Measurements from ENCODE around the gene SLC44A4.

GRCh38 chr6:31836047-31836473 lies 42.7 kb downstream of the SLC44A4 start:
- TF ChIP-seq, protein P1, sequence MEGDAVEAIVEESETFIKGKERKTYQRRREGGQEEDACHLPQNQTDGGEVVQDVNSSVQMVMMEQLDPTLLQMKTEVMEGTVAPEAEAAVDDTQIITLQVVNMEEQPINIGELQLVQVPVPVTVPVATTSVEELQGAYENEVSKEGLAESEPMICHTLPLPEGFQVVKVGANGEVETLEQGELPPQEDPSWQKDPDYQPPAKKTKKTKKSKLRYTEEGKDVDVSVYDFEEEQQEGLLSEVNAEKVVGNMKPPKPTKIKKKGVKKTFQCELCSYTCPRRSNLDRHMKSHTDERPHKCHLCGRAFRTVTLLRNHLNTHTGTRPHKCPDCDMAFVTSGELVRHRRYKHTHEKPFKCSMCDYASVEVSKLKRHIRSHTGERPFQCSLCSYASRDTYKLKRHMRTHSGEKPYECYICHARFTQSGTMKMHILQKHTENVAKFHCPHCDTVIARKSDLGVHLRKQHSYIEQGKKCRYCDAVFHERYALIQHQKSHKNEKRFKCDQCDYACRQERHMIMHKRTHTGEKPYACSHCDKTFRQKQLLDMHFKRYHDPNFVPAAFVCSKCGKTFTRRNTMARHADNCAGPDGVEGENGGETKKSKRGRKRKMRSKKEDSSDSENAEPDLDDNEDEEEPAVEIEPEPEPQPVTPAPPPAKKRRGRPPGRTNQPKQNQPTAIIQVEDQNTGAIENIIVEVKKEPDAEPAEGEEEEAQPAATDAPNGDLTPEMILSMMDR (IDR thresholded peaks at IDR 0.05; ENCODE audit: low read depth, low read length) = no peak
- TF ChIP-seq EZH2phosphoT487 (IDR thresholded peaks at IDR 0.05; ENCODE audit: low read depth) = no peak

All from OCI-LY3 (cell line).